ENCODE measurements around the gene RABL3.

DNA sequence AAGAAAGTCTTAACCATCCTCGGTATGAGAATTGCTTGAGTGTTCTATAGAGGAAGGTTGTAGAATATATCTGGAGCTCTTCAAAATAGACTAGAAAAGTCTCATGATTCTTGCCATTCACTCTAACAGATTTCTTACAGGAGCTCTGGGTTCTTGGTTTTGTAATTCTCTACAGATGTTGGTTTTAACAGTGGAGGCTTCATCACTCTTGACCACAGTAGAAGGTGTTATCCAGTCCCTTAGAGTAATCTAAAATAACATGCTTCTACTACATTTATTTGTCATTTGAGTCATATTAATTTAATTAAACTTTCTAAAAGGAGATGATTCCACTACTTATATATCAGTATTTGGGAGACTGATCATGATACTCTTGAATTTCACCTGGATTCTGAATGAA is 9.9 kb upstream of the RABL3 start:
- TF ChIP-seq, protein P1, sequence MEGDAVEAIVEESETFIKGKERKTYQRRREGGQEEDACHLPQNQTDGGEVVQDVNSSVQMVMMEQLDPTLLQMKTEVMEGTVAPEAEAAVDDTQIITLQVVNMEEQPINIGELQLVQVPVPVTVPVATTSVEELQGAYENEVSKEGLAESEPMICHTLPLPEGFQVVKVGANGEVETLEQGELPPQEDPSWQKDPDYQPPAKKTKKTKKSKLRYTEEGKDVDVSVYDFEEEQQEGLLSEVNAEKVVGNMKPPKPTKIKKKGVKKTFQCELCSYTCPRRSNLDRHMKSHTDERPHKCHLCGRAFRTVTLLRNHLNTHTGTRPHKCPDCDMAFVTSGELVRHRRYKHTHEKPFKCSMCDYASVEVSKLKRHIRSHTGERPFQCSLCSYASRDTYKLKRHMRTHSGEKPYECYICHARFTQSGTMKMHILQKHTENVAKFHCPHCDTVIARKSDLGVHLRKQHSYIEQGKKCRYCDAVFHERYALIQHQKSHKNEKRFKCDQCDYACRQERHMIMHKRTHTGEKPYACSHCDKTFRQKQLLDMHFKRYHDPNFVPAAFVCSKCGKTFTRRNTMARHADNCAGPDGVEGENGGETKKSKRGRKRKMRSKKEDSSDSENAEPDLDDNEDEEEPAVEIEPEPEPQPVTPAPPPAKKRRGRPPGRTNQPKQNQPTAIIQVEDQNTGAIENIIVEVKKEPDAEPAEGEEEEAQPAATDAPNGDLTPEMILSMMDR (IDR thresholded peaks at IDR 0.05): no peak
- TF ChIP-seq POLR2A (IDR thresholded peaks at IDR 0.05) (no peak), POLR2AphosphoS5 (IDR thresholded peaks at IDR 0.05) (no peak), EP300 (IDR thresholded peaks at IDR 0.05) (no peak)

All from upper lobe of left lung (tissue), 4 donors.